HL-60 (cell line): Measurements from ENCODE around the gene CCDC51.

Source experiments
- DNase-seq, 2 experiments: peaks; one replicate each; pipeline ENCODE4 v3.0.0-alpha.2; 2010 to 2020; ENCODE audit warnings: low read depth in 1 of 2, low spot score in 1 of 2
- H3K27ac ChIP-seq: fragments of 250-450 bp; sonication (Bioruptor Pico); replicated peaks from 2 replicates; pipeline ENCODE4 v1.5.1; 2020; ENCODE audit warnings: mild to moderate bottlenecking, moderate library complexity
- H3K27me3 ChIP-seq: fragments of 250-450 bp; sonication (Bioruptor Pico); 2 replicates; pipeline ENCODE4 v1.5.1; 2021; ENCODE audit warnings: mild to moderate bottlenecking, moderate library complexity; ENCODE audit not compliant: insufficient read depth, poor library complexity, severe bottlenecking
- H3K4me3 ChIP-seq: replicated peaks from 2 replicates; pipeline ENCODE4 v1.5.1; 2011; ENCODE audit warnings: mild to moderate bottlenecking, control low read depth, low read length; ENCODE audit not compliant: insufficient read depth
- CTCF ChIP-seq: IDR thresholded peaks from one replicate; pipeline ENCODE4 v1.5.1; 2011; ENCODE audit warnings: low read length, control low read depth, inconsistent platforms; ENCODE audit not compliant: insufficient read depth
- GABPA ChIP-seq: IDR thresholded peaks from 2 replicates; pipeline ENCODE4 v1.6.1; 2012; ENCODE audit warnings: low read depth
- POLR2AphosphoS5 ChIP-seq: IDR thresholded peaks from 2 replicates; pipeline ENCODE4 v1.6.1; 2012; ENCODE audit warnings: low read depth
- REST ChIP-seq: IDR thresholded peaks from 2 replicates; pipeline ENCODE4 v1.6.1; 2012; ENCODE audit warnings: low read depth; ENCODE audit not compliant: insufficient replicate concordance
- SPI1 ChIP-seq: IDR thresholded peaks from 2 replicates; pipeline ENCODE4 v1.6.1; 2012; ENCODE audit warnings: low read depth, mild to moderate bottlenecking, borderline replicate concordance

Gene CCDC51

GRCh38 chr3:48413611-48414010 is 26.3 kb downstream of the CCDC51 start:
- H3K27ac ChIP-seq, result no peak overlapping the region
- no peaks in the 10 kb centered on the region for H3K27me3 ChIP-seq
- TF ChIP-seq GABPA (no peak), REST (no peak), POLR2AphosphoS5 (no peak), CTCF (no peak), SPI1 (no peak)
- H3K4me3 ChIP-seq, result no peak overlapping the region
- DNase-seq, result no peak

GRCh38 chr3:48413086-48413485 is 26.8 kb downstream of the CCDC51 start:
- Histone ChIP-seq H3K4me3 (no peak overlapping the region), H3K27ac (no peak overlapping the region), H3K27me3 (no peaks in the 10 kb centered on the region)
- DNase-seq, result no peak
- TF ChIP-seq POLR2AphosphoS5 (no peak), SPI1 (no peak), GABPA (no peak), CTCF (no peak), REST (no peak)

- DNase-seq, result no peak
- no peak overlapping the region for H3K4me3 ChIP-seq
- no peak overlapping the region for H3K27ac ChIP-seq
- H3K27me3 ChIP-seq, result no peaks in the 10 kb centered on the region
- no peak for TF ChIP-seq CTCF
- no peak for TF ChIP-seq SPI1
- TF ChIP-seq GABPA, result no peak
- no peak for TF ChIP-seq POLR2AphosphoS5
- no peak for TF ChIP-seq REST
Measured at GRCh38 chr3:48412375-48413001, 27.4 kb downstream of the CCDC51 start.
